Measurements from ENCODE around the gene GPR143. TPM values are rescaled to one million over a fixed set of nuclear protein-coding genes. Genes with fewer than 3 reads are reported as not detected.

Gene GPR143
- total and polyA plus RNA-seq, 5 donors from 2014 or later, result 0.10 to 0.18 TPM; not detected in 3

DNA sequence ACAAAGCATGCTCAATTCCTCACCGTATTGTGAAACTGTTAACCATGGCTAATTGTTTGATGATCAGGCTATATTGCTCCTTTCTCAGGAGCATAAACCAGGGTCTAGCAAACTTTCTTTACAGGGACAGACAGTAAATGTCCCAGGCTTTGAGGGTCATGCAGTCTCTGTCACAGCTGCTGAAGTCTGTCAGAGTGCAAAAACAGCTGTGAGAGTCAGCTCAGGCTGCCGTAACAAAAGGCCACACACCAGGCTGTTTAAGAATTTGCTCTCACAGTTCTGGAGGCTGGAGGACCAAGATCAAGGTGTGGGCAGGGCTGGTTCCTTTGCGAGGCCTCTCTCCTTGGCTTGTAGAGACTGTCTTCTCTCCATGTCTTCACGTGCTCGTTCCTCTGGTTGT lies 75.6 kb downstream of the GPR143 start:
- Mint-ChIP-seq H3K27ac (peak overlapping the region in 1 of 3 donors; percentile 42), H3K36me3 (peaks cover 38% of the 10 kb centered on the region), H3K9me3 (peaks cover 0 to 2% (median 0%) of the 10 kb centered on the region in 7 donors), H3K4me1 (peaks cover 0 to 12% (median under 1%) of the 10 kb centered on the region in 4 donors), H3K27me3 (no peaks in the 10 kb centered on the region), H3K4me3 (no peak overlapping the region)
- no peak for ATAC-seq (ENCODE audit: low read depth in 2 of 2)
- no peaks in the 10 kb centered on the region for H3K27me3 ChIP-seq (ENCODE audit: control insufficient read depth, insufficient read depth, low read length)
- no peak for DNase-seq
- no peak overlapping the region for H3K27ac ChIP-seq (ENCODE audit: insufficient read depth, low read length, poor library complexity, severe bottlenecking)
- H3K9me3 ChIP-seq (ENCODE audit: control insufficient read depth in 2 of 2, low read length in 2 of 2), result no peaks in the 10 kb centered on the region
- H3K4me3 ChIP-seq (ENCODE audit: low read depth, low read length), result no peak overlapping the region
- H3K4me1 ChIP-seq (ENCODE audit: control insufficient read depth, insufficient read depth, low read length, poor library complexity, severe bottlenecking), result no peaks in the 10 kb centered on the region
- peaks cover 8% of the 10 kb centered on the region for H3K36me3 ChIP-seq (ENCODE audit: control insufficient read depth, insufficient read depth, low read length)

DNA sequence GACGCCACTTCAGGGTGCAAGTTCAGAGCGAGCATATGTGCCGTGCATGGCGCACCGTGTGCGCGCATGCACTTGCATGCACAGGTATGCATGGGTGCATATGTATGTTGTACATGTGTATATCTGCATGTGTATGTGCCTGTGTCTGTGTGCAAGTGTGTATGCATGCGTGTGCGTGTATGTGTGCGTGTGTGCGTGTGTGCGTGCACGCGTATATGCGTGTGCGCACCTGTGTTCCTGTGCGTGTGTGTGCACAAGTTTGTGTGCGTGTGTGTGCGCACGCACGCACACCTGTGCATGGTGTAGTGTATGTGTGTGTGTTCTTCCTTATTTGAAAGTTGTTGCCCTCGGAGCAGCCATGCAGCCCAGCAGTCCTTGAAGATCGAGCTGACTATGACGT lies 76.8 kb downstream of the GPR143 start:
- no peaks in the 10 kb centered on the region for H3K27me3 Mint-ChIP-seq
- peaks cover 38% of the 10 kb centered on the region for H3K36me3 Mint-ChIP-seq
- H3K27ac Mint-ChIP-seq, result no peak overlapping the region
- ATAC-seq (ENCODE audit: low read depth in 2 of 2), result no peak
- no peak overlapping the region for H3K4me3 Mint-ChIP-seq
- DNase-seq, result no peak
- peaks cover 0 to 2% (median 0%) of the 10 kb centered on the region in 7 donors for H3K9me3 Mint-ChIP-seq
- H3K4me3 ChIP-seq (ENCODE audit: low read depth, low read length), result no peak overlapping the region
- no peaks in the 10 kb centered on the region for H3K27me3 ChIP-seq (ENCODE audit: control insufficient read depth, insufficient read depth, low read length)
- no peaks in the 10 kb centered on the region for H3K4me1 ChIP-seq (ENCODE audit: control insufficient read depth, insufficient read depth, low read length, poor library complexity, severe bottlenecking)
- no peaks in the 10 kb centered on the region for H3K9me3 ChIP-seq (ENCODE audit: control insufficient read depth in 2 of 2, low read length in 2 of 2)
- peaks cover 8% of the 10 kb centered on the region for H3K36me3 ChIP-seq (ENCODE audit: control insufficient read depth, insufficient read depth, low read length)
- H3K4me1 Mint-ChIP-seq, result peaks cover 0 to 12% (median under 1%) of the 10 kb centered on the region in 4 donors
- no peak overlapping the region for H3K27ac ChIP-seq (ENCODE audit: insufficient read depth, low read length, poor library complexity, severe bottlenecking)

DNA sequence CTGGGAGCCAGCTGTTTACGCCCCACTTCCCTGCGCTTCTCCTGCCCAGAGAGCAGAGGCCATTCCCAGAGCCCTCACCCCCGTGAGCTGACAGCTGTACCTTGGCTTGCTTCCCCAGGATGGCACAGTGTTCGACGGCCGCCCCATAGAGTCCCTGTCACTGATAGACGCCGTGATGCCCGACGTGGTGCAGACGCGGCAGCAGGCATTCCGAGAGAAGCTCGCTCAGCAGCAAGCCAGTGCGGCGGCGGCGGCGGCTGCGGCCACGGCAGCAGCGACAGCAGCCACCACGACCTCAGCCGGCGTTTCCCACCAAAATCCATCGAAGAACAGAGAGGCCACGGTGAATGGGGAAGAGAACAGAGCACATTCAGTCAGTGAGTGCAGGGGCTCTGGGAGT lies 77.7 kb downstream of the GPR143 start:
- peaks cover 34% of the 10 kb centered on the region for H3K36me3 Mint-ChIP-seq
- Histone ChIP-seq H3K27me3 (ENCODE audit: control insufficient read depth, insufficient read depth, low read length) (no peaks in the 10 kb centered on the region), H3K36me3 (ENCODE audit: control insufficient read depth, insufficient read depth, low read length) (peaks cover 8% of the 10 kb centered on the region), H3K9me3 (ENCODE audit: control insufficient read depth in 2 of 2, low read length in 2 of 2) (no peaks in the 10 kb centered on the region), H3K27ac (ENCODE audit: insufficient read depth, low read length, poor library complexity, severe bottlenecking) (no peak overlapping the region), H3K4me3 (ENCODE audit: low read depth, low read length) (no peak overlapping the region), H3K4me1 (ENCODE audit: control insufficient read depth, insufficient read depth, low read length, poor library complexity, severe bottlenecking) (no peaks in the 10 kb centered on the region)
- H3K4me1 Mint-ChIP-seq, result peaks cover 0 to 4% (median under 1%) of the 10 kb centered on the region in 4 donors
- DNase-seq (no peak), ATAC-seq (ENCODE audit: low read depth in 2 of 2) (no peak)
- H3K9me3 Mint-ChIP-seq, result peaks cover 0 to 2% (median 0%) of the 10 kb centered on the region in 7 donors
- no peak overlapping the region for H3K27ac Mint-ChIP-seq
- no peaks in the 10 kb centered on the region for H3K27me3 Mint-ChIP-seq
- no peak overlapping the region for H3K4me3 Mint-ChIP-seq

DNA sequence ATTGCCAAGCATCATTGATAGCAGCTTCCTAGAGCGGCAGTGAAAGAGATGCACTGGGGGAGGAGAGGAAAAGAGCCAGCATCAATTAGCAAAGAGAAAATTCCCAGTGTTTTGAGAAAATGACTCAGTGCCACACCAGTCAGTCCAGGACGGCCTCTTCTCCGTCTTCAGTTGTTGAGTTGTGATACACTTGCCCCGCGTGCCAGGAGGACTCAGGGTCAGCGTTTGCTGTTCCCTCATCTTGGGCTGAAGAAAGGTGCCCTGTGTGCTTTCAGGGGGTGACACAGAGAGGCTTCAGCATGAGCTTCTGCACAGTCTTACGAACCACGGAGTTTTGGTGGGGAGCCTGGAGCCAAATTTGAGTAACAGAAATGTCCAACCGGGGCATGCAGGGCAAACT lies 82.3 kb downstream of the GPR143 start:
- H3K9me3 Mint-ChIP-seq, result peaks cover 0 to 2% (median 0%) of the 10 kb centered on the region in 7 donors
- H3K27ac ChIP-seq (ENCODE audit: insufficient read depth, low read length, poor library complexity, severe bottlenecking), result no peak overlapping the region
- H3K27me3 ChIP-seq (ENCODE audit: control insufficient read depth, insufficient read depth, low read length), result no peaks in the 10 kb centered on the region
- no peak overlapping the region for H3K4me3 ChIP-seq (ENCODE audit: low read depth, low read length)
- H3K27me3 Mint-ChIP-seq, result no peaks in the 10 kb centered on the region
- H3K36me3 ChIP-seq (ENCODE audit: control insufficient read depth, insufficient read depth, low read length), result no peaks in the 10 kb centered on the region
- DNase-seq (no peak), ATAC-seq (ENCODE audit: low read depth in 2 of 2) (no peak)
- no peak overlapping the region for H3K27ac Mint-ChIP-seq
- no peaks in the 10 kb centered on the region for H3K9me3 ChIP-seq (ENCODE audit: control insufficient read depth in 2 of 2, low read length in 2 of 2)
- peaks cover 20% of the 10 kb centered on the region for H3K36me3 Mint-ChIP-seq
- no peak overlapping the region for H3K4me3 Mint-ChIP-seq
- peaks cover 0 to 5% (median 2%) of the 10 kb centered on the region in 4 donors for H3K4me1 Mint-ChIP-seq
- H3K4me1 ChIP-seq (ENCODE audit: control insufficient read depth, insufficient read depth, low read length, poor library complexity, severe bottlenecking), result no peaks in the 10 kb centered on the region

DNA sequence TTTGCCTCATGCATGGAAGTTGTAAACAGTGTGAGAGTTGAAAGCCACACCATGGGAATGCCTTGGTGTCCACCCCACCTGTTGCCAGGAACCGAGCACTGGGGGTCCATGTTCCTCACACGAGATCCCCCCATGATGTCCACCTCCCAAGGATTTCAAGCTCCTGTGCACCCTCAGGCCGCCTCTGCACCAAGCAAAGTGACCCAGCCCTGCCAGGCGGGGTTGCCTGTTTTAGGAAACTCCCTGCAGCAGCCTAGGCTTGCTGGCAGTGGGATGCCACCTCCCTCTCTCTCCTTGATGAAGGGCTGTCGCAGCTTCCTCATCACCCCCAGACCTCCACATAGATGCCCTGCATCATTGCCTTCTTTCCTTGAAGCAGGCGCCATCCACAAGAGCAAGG lies 82.8 kb downstream of the GPR143 start:
- Mint-ChIP-seq H3K27ac (no peak overlapping the region), H3K4me1 (peaks cover 0 to 8% (median 3%) of the 10 kb centered on the region in 4 donors), H3K4me3 (no peak overlapping the region), H3K9me3 (peaks cover 0 to 2% (median 0%) of the 10 kb centered on the region in 7 donors), H3K36me3 (peaks cover 20% of the 10 kb centered on the region), H3K27me3 (no peaks in the 10 kb centered on the region)
- Histone ChIP-seq H3K27ac (ENCODE audit: insufficient read depth, low read length, poor library complexity, severe bottlenecking) (no peak overlapping the region), H3K4me3 (ENCODE audit: low read depth, low read length) (no peak overlapping the region), H3K27me3 (ENCODE audit: control insufficient read depth, insufficient read depth, low read length) (no peaks in the 10 kb centered on the region), H3K9me3 (ENCODE audit: control insufficient read depth in 2 of 2, low read length in 2 of 2) (no peaks in the 10 kb centered on the region), H3K4me1 (ENCODE audit: control insufficient read depth, insufficient read depth, low read length, poor library complexity, severe bottlenecking) (peaks cover under 1% of the 10 kb centered on the region), H3K36me3 (ENCODE audit: control insufficient read depth, insufficient read depth, low read length) (no peaks in the 10 kb centered on the region)
- DNase-seq, result no peak
- ATAC-seq (ENCODE audit: low read depth in 2 of 2), result no peak

DNA sequence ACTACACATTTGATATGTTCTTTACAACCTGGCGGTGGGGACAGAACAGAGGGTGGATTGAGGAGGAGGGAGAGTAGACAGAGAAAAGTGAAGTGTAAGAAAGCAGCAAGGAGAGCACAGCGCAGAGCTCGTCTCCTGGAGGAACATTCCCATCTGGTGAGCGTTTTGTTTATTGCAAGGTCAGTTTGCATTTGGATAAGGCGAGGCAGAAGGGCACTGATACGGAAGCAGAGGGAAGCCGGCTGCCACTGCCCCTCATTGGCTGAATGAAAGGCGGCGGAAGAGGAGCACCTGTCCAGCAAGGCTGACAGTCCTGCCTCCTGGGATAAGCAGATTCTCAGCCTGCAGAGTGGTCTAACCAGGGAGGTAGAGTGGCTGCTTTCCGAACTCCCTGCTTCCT lies 83.2 kb downstream of the GPR143 start:
- no peaks in the 10 kb centered on the region for H3K27me3 Mint-ChIP-seq
- Histone ChIP-seq H3K4me3 (ENCODE audit: low read depth, low read length) (no peak overlapping the region), H3K27ac (ENCODE audit: insufficient read depth, low read length, poor library complexity, severe bottlenecking) (no peak overlapping the region), H3K4me1 (ENCODE audit: control insufficient read depth, insufficient read depth, low read length, poor library complexity, severe bottlenecking) (peaks cover 4% of the 10 kb centered on the region), H3K9me3 (ENCODE audit: control insufficient read depth in 2 of 2, low read length in 2 of 2) (no peaks in the 10 kb centered on the region), H3K36me3 (ENCODE audit: control insufficient read depth, insufficient read depth, low read length) (no peaks in the 10 kb centered on the region), H3K27me3 (ENCODE audit: control insufficient read depth, insufficient read depth, low read length) (no peaks in the 10 kb centered on the region)
- no peak overlapping the region for H3K4me3 Mint-ChIP-seq
- peaks cover 0 to 12% (median 7%) of the 10 kb centered on the region in 4 donors for H3K4me1 Mint-ChIP-seq
- H3K27ac Mint-ChIP-seq, result no peak overlapping the region
- peaks cover 20% of the 10 kb centered on the region for H3K36me3 Mint-ChIP-seq
- H3K9me3 Mint-ChIP-seq, result peaks cover 0 to 2% (median 0%) of the 10 kb centered on the region in 7 donors
- DNase-seq, result no peak
- ATAC-seq (ENCODE audit: low read depth in 2 of 2), result no peak

DNA sequence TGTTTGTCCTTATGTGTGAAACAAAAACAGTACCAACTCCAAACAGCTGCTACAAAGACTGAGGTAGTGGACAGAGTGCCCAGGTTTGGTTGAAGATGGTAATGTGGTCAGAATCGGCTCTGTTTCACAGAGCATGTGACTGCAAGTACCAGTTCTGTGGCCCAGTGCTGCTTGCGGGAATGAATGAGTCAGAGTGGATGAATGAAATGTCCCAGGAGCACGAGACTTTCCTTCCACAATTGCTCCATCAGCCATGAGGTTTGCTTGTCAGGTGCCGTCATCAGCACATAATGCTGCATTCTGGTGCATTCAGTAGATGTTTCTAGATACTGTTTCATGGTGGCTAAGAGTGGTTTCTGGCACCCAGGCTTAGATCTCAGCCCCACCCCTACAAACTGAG lies 84.2 kb downstream of the GPR143 start:
- Histone ChIP-seq H3K27me3 (ENCODE audit: control insufficient read depth, insufficient read depth, low read length) (no peaks in the 10 kb centered on the region), H3K36me3 (ENCODE audit: control insufficient read depth, insufficient read depth, low read length) (no peaks in the 10 kb centered on the region), H3K4me3 (ENCODE audit: low read depth, low read length) (no peak overlapping the region), H3K27ac (ENCODE audit: insufficient read depth, low read length, poor library complexity, severe bottlenecking) (no peak overlapping the region), H3K4me1 (ENCODE audit: control insufficient read depth, insufficient read depth, low read length, poor library complexity, severe bottlenecking) (peaks cover 6% of the 10 kb centered on the region), H3K9me3 (ENCODE audit: control insufficient read depth in 2 of 2, low read length in 2 of 2) (no peaks in the 10 kb centered on the region)
- H3K27me3 Mint-ChIP-seq, result no peaks in the 10 kb centered on the region
- no peak overlapping the region for H3K4me3 Mint-ChIP-seq
- ATAC-seq (ENCODE audit: low read depth in 2 of 2) (no peak), DNase-seq (no peak)
- H3K27ac Mint-ChIP-seq, result peak overlapping the region in 1 of 3 donors; percentile 14
- peaks cover 0 to 20% (median 16%) of the 10 kb centered on the region in 4 donors for H3K4me1 Mint-ChIP-seq
- H3K36me3 Mint-ChIP-seq, result peaks cover 13% of the 10 kb centered on the region
- peaks cover 0 to 2% (median 0%) of the 10 kb centered on the region in 7 donors for H3K9me3 Mint-ChIP-seq

DNA sequence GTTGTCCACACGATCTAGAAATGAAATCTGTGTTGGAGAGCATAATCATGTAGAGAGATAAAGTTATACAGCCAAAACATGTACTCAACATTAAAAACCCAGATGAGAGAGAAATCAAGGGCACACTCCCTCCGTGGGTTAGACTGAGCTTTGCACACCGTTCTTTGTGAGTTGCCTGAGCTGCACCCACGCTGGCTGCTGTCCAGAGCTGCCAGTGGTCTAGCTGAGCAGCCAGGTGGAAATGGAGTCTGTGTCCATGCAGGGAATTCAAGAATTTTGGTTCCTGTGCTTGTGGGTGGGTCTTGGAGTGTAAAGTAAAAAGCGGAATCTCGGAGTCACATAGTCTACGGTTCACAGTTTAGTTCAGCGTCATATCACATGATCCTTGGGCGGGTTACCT lies 84.6 kb downstream of the GPR143 start:
- Histone ChIP-seq H3K9me3 (ENCODE audit: control insufficient read depth in 2 of 2, low read length in 2 of 2) (no peaks in the 10 kb centered on the region), H3K4me1 (ENCODE audit: control insufficient read depth, insufficient read depth, low read length, poor library complexity, severe bottlenecking) (peaks cover 6% of the 10 kb centered on the region), H3K36me3 (ENCODE audit: control insufficient read depth, insufficient read depth, low read length) (no peaks in the 10 kb centered on the region), H3K27ac (ENCODE audit: insufficient read depth, low read length, poor library complexity, severe bottlenecking) (no peak overlapping the region), H3K4me3 (ENCODE audit: low read depth, low read length) (no peak overlapping the region), H3K27me3 (ENCODE audit: control insufficient read depth, insufficient read depth, low read length) (no peaks in the 10 kb centered on the region)
- H3K9me3 Mint-ChIP-seq, result peaks cover 0 to 2% (median 0%) of the 10 kb centered on the region in 7 donors
- H3K4me3 Mint-ChIP-seq, result no peak overlapping the region
- DNase-seq (no peak), ATAC-seq (ENCODE audit: low read depth in 2 of 2) (no peak)
- H3K27me3 Mint-ChIP-seq, result no peaks in the 10 kb centered on the region
- H3K27ac Mint-ChIP-seq, result no peak overlapping the region
- peaks cover 0 to 20% (median 17%) of the 10 kb centered on the region in 4 donors for H3K4me1 Mint-ChIP-seq
- H3K36me3 Mint-ChIP-seq, result peaks cover 11% of the 10 kb centered on the region

All from CD4-positive, CD25-positive, alpha-beta regulatory T cell (primary cell).